Activated CD4-positive, CD25-positive, alpha-beta regulatory T cell treated with anti-CD3 and anti-CD28 coated beads, Interleukin-2, amount 50 U/mL, for 24 hours (primary cell): Measurements from ENCODE around the gene MEGF8.
"Not testable (repeated sequence)": the region's sequence is repeated elsewhere in the genome, so short reads cannot be mapped to it uniquely, and the experiment has no call there.

Experiments
- ATAC-seq, 2 donors: fragments of 150-1000 bp; cut with Tn5 transposase; one replicate each; pipeline ENCODE4 v1.10.0; 2021; ENCODE audit warnings: mild to moderate bottlenecking in 1 of 2, moderate library complexity in 1 of 2

Gene MEGF8

GRCh38 chr19:42311657-42312056 is 13.8 kb upstream of the MEGF8 start:
- ATAC-seq = no peak

DNA sequence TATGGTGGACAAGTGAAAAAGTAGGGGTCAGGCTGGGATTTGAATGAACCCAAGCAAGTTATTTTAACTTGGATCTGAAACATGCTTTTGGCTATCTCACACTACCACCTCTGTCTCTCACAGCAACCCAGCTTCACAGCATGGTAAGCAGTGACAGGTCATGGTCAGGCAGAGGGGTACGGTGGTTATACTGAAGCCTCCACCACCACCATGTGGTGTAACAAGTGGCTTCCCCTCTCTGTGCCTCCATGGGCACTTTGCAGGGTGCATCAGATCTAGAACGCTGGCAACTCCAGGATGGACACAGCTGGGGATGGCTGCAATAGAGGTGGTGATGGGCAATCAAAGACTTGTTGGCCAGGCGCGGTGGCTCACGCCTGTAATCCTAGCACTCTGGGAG is 13.1 kb upstream of the MEGF8 start:
- ATAC-seq = no peak

DNA sequence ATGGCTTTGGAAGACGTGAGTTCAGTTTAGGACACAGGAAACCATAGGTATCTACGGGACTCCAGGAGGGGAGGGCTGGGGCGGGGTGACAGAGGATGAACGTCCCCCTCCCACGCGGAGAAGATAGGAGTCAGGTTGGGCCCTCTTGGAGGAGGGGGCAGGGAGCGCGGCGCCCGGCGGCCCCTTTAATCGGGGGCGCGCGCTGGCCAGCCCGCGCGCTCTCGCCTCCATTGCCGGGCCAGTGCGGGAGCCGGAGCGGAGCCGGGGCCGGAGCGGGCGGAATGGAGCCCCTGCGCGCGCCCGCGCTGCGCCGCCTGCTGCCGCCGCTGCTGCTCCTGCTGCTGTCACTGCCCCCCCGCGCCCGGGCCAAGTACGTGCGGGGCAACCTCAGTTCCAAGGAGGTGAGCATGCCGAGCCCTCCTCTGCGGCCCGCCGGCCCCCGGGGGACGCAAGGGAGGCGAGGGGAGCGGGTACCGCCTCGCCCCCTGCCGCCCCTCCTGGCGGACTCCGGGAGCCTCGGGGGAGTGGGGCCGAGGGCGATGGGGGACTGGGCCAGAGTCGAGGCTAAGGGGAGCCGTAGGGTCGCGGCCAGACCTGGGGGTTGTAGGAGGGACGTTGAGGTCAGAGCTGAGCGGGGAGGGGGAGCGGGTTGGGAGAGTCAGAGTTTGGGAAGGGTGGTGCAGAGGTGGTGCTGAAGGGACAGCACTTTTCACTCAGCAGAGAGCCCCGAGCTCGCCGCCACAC is 12.2 kb upstream of the MEGF8 start, which contains the start of gene TMEM145:
Gene TMEM145 (plus strand): TSS at position 214 of the 744 bp plus-strand sequence. CDS start 68 bp downstream, at position 282.
- ATAC-seq = peak; percentile 64 to 67

GRCh38 chr19:42313840-42314755 is 11.3 kb upstream of the MEGF8 start:
- ATAC-seq = no peak

DNA sequence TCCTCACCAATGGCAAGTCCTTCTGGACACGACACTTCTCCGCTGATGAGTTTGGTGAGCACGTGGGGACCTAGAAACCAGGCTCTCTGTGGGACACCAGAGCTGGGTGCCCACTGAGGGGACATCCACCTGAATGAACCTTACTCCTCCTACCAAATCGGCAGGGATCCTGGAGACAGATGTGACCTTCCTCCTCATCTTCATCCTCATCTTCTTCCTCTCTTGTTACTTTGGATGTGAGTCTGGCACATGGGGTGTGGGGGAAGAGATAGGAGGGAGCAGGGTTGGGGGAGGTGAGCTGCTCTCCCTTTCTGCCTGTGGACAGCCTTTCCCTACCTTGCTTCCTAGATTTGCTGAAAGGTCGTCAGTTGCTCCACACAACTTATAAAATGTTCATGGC is 10.4 kb upstream of the MEGF8 start:
- ATAC-seq = no peak

- ATAC-seq = no peak
These were observed 8.9 kb upstream of the MEGF8 start for GRCh38 chr19:42316223-42317211.

GRCh38 chr19:42317535-42317934 is 7.9 kb upstream of the MEGF8 start:
- no peak for ATAC-seq

- no peak for ATAC-seq
These were observed 3.1 kb upstream of the MEGF8 start for GRCh38 chr19:42322305-42322704.

DNA sequence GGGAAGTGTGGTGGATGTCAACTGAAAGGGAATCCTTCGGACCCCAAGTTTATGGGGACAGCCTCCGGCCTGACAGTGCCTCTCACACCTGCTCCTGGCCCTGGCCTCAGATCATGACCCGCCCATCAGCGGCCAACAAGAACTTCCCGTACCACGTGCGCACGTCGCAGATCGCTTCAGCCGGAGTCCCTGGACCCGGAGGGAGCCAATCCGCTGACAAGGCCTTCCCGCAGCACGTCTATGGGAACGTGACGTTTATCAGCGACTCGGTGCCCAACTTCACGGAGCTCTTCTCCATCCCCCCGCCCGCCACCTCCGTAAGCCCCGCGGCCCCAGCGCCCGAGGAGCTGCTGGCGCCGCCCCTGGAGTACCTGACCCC is 2.0 kb upstream of the MEGF8 start:
- no peak for ATAC-seq

DNA sequence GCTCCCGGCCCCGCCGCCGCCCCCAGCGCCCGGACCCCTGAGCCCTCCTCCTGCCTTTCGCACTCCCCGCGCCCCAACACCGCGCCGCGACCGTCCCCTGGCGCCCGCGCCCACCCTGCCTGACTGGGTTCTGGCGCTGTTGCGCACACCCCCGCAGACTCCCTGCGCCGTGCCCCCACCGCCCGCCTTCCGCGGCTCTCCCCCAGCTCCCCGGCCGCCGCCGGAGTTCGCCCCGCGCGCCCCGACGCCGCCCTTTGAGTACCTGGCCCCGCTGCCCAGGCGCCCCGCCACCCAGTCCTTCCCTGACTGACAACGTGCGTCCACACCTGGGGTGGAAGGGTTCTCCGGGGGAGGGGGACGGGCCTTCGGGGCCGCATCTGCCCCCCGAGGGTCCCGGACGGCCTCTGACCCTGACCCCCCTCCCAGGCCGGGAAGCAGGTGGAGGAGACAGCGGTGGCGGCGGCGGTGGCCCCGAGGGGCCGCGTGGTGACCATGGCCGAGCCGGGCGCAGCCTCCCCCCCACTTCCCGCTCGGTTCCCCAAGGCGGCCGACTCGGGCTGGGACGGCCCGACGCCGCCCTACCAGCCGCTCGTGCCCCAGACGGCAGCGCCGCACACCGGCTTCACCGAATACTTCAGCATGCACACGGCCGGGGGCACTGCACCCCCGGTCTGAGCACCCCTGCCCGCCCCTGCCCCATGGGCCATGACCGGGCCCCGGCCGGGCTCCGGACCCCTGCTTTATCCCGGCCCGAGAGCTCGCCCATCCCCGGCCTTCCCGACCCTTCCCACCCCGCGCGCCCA is 1.4 kb upstream of the MEGF8 start:
- no peak for ATAC-seq

GRCh38 chr19:42324655-42325307 is 654 bp upstream of the MEGF8 start:
- ATAC-seq = no peak

DNA sequence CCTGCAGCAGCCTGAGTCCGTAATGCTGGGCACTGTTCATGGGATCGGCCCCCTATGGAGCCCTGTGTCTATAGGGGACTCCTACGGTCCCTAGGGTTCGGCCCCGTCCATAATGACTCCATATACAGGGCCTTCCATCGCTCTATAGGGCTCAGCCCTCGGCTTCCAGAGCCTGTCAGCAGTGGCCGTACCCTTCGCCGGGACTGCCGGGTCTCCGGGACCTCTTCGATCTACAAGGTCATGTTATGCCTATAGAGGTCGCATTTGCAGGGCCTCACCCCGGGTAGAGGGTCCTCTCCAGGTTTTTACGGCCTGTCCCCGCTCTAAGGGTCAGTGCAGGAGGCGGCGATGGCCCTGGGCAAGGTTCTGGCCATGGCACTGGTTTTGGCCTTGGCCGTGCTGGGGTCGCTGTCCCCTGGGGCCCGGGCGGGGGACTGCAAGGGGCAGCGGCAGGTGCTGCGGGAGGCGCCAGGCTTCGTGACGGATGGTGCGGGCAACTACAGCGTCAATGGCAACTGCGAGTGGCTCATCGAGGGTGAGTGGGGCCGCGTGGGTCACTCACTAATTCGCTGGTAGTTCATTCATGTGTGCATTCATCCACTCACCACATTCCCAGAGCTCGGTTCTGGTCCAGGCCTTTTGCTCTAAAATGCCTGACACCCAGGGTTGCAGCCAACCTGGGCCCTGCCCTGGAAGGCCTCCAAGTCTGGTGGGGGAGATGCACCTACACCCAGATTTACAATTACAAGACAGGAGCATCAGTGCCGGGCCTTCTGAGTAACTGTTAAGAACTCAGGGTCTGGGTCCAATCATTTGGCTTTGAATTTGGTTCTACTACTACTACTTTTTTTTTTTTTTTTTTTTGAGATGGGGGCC is 699 bp downstream of the MEGF8 start:
- peak; percentile 2 to 4 for ATAC-seq

GRCh38 chr19:42326969-42327368 is 1.5 kb downstream of the MEGF8 start:
- no peak for ATAC-seq

GRCh38 chr19:42327381-42327780 is 1.9 kb downstream of the MEGF8 start:
- ATAC-seq = no peak

- ATAC-seq = no peak
These were observed 2.7 kb downstream of the MEGF8 start for GRCh38 chr19:42328106-42328505.

DNA sequence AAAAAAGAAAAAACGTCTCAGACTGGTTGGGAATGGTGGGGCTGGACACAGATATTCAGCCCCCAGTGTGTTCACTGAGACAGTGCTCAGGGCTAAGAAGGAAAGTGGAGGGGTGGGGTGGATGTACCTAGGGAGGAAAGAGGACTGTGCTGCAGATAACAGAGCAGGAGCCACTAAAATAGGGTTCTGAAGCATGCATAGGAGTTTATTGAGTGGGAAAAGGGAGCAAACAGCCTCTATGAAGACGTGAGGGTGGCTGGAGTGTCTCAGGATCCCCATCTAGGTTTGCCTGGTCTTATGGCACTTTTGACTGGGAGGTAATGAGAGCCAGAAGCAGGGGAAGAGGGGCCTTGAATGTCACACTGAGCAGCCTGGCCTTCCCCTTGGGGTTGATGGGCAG is 3.4 kb downstream of the MEGF8 start:
- ATAC-seq = no peak

GRCh38 chr19:42330241-42330711 is 4.8 kb downstream of the MEGF8 start:
- no peak for ATAC-seq

- not testable (repeated sequence) for ATAC-seq
These were observed 5.9 kb downstream of the MEGF8 start for GRCh38 chr19:42331333-42331732.

- ATAC-seq = no peak
These were observed 6.6 kb downstream of the MEGF8 start for GRCh38 chr19:42332059-42332458.

GRCh38 chr19:42333018-42333417 is 7.6 kb downstream of the MEGF8 start:
- ATAC-seq = no peak
